HG02981 (cell line): ENCODE measurements around the gene HDLBP.
"Not testable (repeated sequence)": the region's sequence is repeated elsewhere in the genome, so short reads cannot be mapped to it uniquely, and the experiment has no call there.

Source experiments
- ATAC-seq: cut with Tn5 transposase; IDR thresholded peaks from one replicate; pipeline ENCODE4 v1.9.1; 2021; ENCODE audit warnings: mild to moderate bottlenecking, moderate library complexity; ENCODE audit not compliant: unreplicated experiment

The HDLBP gene

DNA sequence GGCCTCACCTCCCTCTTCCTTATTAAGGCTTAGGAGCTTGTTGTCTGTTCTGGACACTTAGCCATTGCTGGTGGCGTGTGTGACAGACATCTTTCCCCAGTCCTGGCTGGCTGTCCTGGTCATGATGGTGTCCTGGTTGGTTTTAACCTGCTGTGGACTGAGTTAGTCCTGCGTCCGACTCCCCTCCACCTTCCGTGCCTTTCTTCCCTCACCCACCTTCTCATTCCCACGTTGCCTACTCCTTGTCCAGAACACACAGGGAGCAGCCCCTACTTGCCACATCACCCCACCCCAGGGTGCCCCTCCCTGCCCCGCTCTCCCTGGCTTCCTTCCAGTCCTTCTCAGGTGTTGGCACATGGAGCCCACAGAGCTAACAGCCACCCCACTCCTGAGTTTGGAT lies 117.5 kb downstream of the HDLBP start:
- ATAC-seq, result no peak

GRCh38 chr2:241197246-241197645 lies 118.2 kb downstream of the HDLBP start:
- not testable (repeated sequence) for ATAC-seq

GRCh38 chr2:241195506-241196130 lies 119.9 kb downstream of the HDLBP start:
- ATAC-seq, result no peak

DNA sequence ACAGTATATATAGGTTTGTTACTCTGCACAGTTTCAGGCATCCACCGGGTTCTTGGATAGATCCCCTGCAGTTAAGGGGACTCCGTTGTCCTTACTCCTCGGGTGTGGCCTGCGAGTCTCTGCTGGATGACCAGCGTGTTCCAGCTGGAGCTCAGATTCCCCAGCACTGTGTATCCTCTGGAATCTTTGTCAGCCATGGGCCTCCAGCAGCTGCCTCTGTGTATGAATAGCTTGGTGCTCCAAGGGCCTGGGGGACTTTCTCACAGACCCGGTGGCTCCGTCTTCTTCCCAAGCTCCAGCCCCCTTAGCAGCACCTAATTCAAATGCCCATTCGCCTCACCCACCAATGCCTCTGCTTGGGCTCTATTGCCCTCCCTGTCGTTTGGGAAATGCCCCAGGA lies 120.7 kb downstream of the HDLBP start:
- no peak for ATAC-seq

GRCh38 chr2:241193271-241193670 lies 122.2 kb downstream of the HDLBP start:
- no peak for ATAC-seq

DNA sequence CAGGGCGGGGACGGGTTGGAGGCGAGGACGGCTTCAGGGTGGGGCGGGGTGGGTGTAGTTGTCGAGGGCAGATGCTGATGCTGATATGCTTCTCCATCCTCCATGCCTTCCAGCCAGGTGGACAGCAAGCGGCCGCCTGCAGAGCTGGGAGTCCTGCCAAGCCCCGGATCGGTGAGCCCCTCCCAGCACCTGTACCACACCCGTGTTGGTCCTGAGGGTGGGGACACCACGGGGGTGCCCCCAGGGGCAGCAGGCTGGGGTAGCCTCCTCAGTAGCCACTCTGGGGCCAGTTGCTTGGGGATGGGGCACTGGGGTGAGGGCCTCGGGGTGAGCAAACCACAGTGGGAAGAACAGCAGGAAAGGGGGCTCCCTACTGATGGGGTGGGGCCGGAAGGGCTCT lies 124.4 kb downstream of the HDLBP start:
- ATAC-seq, result no peak

DNA sequence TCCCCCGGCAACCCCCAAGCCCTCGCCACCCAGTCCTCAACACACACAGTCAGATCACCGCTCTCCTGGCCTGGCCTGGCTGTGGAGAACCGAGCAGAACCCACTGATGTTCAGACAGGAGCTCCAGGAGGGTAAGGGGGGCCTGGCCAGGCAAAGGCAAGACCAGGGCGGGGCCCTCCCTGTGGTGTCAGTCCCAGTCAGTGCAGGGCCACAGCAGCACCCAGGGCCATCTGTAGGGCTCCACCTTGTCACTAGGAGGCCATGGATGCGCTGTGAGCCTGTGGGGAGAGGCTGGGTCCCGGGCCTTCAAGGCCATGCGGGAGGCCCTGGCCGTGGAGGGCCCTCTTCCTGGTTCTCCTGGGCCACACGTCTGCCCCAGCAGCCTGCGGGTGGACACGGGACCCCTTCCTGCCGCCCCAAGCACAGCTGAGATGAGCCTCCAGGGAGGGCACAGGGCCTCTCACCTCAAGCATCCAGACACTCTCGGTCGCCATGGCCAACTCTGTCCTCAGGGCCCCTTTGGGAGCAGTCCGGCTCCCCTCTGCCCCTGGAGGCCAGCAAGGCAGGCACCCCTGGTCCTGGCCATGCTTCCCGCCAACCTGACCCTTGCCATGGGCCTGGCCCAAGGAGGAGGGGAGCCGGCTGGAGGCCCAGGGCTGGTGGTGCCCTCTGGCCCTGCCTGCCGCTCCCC lies 125.0 kb downstream of the HDLBP start:
- ATAC-seq, result no peak

GRCh38 chr2:241189856-241190201 lies 125.6 kb downstream of the HDLBP start:
- no peak for ATAC-seq

GRCh38 chr2:241189093-241189855 lies 126.2 kb downstream of the HDLBP start:
- ATAC-seq, result no peak

DNA sequence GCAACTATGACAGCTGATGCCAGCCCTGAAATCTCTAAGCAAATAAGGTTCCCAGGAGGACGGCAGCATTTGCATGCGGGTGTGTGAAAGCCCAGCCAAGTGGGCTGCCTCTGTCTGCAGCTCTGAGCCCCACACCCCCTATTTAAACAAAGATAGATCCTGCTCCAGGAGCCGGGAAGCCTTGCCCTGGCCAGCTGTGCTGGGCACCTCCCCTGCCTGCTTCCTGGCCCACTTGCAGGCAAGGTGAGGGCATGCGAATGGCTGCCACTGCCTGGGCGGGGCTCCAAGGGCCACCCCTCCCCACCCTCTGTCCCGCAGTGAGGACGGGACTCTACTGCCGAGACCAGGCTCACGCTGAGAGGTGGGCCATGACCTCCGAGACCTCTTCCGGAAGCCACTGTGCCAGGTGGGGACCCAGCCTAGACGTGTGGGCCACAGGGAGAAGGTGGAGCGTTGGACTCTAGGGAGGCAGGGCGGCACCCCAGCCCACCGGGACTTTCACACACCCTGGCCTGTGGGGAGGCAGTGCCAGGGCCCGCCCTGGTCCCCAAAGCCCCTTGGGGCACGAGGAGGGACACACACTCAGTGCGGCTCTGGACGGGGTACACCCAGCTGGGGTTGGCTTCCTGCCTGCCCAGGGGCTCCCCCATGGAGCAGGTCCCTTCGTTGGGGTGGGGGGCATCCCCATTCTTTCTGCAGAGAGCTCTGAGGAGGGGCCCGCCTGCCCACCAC lies 126.9 kb downstream of the HDLBP start, which contains the start of gene ANO7:
ANO7 (plus strand) TSS at position 317 of the 732 bp plus-strand sequence. CDS start 1,387 bp downstream, outside the sequence.
- no peak for ATAC-seq

DNA sequence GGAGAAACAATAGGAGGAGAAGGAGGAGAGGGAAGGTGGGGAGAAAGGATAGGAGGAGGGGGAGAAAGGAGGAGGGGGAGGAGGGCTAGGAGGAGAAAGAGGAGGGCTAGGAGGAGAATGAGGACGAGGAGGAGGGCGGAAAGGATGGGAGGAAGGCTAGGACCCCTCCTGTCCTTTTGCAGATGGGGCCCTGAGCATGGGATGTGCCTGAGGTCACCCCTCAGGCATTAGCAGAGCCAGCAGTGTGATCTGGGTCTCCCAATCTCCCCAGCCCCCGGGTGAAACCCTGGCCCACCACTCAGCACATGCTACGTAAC lies 127.6 kb downstream of the HDLBP start:
- ATAC-seq, result no peak

DNA sequence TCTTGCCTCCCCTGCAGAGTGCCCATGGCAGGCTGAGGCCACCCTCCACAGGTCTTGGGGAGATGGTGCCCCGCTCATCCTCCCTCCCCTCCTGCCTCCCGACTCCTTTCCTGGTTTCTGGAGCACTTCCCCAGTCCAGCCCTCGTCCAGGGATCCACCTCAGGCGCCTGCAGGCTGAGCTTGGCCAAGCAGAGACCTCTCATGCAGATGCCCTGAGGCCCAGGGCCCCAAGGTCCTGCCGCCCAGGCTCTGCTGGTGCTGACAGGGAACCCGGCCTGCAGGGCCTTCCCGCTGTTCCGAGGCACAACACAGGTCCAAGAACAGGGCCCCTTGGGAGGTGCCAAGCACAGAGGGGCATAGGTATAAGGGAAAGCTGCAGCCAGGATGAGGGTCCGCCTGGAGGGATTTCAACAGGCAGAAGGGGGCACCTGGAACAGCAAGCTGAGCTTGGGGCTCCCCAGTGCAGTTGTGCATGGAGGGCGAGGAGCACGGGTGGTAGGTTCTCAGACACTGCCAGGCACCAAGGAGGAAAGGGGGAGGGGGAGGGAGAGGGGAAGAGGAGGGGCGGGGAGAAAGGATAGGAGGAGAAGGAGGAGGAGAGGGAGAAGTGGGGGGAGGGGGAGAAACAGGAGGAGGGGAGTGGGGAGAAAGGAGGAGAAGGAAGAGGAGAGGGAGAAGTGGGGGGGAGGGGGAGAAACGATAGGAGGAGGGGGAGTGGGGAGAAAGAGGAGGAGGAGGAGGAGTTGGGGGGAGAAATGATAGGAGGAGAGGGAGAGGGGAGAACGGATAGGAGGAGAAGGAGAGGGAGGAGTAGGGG lies 128.2 kb downstream of the HDLBP start:
- ATAC-seq, result no peak

GRCh38 chr2:241185961-241186360 lies 129.5 kb downstream of the HDLBP start:
- no peak for ATAC-seq

DNA sequence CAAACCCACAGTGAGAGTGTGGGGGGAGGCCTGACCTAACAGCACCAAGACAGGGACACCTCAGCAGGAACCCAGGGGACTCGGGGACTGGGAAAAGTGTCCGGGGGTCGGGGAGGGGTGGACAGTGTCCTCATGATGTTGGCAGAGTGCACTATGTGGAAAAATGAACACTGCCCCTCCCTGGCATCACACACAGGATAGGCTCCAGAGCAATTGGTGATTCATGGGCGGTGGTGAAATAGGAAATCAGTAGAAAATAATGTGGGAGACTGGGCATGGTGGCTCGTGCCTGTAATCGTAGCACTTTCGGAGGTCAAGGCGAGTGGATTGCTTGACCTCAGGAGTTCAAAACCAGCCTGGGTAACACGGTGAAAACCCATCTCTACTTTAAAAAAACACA lies 130.6 kb downstream of the HDLBP start:
- ATAC-seq, result no peak

- no peak for ATAC-seq
These were observed 132.3 kb downstream of the HDLBP start for GRCh38 chr2:241183221-241183620.

DNA sequence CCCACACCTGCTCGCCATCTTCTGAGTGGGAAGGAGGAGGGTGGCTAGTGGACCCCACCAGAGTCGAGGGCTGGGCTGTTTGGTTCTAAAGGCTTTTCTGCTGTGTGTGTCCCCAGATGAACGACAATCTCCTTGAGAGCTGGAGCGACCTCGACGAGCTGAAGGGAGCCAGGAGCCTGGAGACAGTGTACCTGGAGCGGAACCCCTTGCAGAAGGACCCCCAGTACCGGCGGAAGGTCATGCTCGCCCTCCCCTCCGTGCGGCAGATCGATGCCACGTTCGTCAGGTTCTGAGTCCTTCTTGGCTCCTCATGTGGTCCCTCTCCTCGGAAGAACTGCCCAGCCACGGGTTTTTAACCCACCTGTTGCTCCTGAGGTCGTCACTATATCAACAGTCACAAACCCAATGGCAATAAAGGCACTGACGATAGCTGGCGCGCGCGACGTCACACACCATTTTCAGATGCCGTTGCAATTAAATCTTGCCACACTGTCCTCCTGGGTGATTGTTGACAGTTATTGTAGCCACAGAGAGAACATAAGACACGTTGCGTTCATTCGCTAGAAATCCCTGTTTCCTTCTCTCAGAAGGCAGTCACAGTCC lies 132.8 kb downstream of the HDLBP start:
- no peak for ATAC-seq

DNA sequence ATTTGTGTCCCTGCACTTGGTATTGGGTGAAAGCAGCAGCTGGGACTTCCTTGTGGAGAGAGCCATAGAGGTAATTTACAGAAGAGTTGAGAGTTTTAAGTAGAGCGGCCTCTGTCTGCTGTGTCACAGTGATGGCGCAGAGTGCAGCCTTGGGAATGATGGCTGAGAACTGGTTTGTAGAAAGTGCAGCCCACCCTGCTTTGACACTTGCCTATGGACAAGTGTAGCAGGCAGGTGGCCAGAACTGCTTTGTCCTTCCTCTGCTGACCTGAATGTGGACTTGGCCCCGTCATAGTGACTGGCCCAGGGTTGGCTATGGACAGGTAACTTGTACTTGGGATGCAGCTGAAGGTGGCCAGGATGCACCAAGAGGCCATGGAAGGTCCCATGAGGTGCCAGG lies 133.3 kb downstream of the HDLBP start:
- ATAC-seq, result no peak

DNA sequence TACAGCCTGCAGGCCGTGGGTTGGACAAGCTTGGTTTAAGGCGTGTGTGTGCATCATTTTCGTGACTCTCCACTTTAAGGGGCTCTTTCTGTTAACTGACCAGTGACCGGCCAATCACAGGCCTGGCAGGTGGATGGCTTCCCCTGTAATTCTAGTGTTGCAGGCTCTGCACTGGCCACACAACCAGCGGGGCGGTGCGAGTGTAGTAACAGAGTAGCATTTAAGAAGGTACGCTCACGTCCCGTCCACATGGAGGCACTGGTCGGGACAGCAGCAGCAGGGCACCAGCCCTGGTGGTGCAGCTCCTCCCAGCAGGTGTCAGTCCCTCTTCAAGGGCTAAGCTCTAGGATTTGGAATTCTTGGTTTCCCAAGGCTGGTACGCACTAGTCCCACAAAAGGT lies 135.0 kb downstream of the HDLBP start:
- ATAC-seq, result no peak

DNA sequence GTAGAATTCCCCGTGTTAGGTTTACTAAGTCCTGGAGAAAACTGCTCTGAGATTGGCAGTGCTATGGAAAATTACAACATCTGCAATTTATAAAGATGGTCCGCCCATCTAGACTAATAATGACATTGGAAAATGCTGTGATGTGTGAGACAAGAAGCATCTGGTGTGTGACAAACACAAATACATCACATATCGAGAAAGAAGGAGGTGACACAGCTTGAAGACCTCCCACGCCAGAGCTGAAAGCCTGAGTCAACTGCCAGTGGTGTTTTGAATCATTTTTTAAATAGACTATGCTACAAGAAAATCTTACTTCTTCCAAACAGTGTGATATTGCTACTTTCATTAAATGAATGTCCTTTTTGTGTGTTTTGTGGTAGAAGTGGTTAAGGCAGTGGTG lies 135.6 kb downstream of the HDLBP start:
- no peak for ATAC-seq

GRCh38 chr2:241178961-241179360 lies 136.5 kb downstream of the HDLBP start:
- ATAC-seq, result no peak
